HCT116 (cell line): Measurements from ENCODE around the gene ZNF625. TPM values are rescaled to one million over a fixed set of nuclear protein-coding genes. Genes with fewer than 3 reads are reported as not detected.

Experiments used
- ATAC-seq: fragments of 200-7000 bp; cut with Tn5 transposase; 2 replicates; pipeline ENCODE4 v1.9.1; 2020; ENCODE audit warnings: mild to moderate bottlenecking, moderate library complexity
- BruUV-seq: library from RNA; stranded (reverse); fragments of 400-500 nt; replicated peaks from 2 replicates; lab custom pipeline; 2021; lab: Mats Ljungman, UMichigan
- CTCF ChIA-PET: fragments of 300-600 bp; sonication (Branson Sonifier 250); formaldehyde crosslinking; loops from one replicate; lab custom pipeline; 2021; ENCODE audit warnings: antibody characterized with exemption; lab: Charles Lee
- POLR2A ChIA-PET: fragments of 300-600, 350-600 bp; sonication (Branson Sonifier 250); formaldehyde crosslinking; loops from one replicate; lab custom pipeline; 2021; ENCODE audit warnings: antibody characterized with exemption; lab: Charles Lee
- RAD21 ChIA-PET, 2 experiments: fragments of 300-600 bp; sonication (Branson Sonifier 250); formaldehyde crosslinking; loops; one replicate each; lab custom pipeline; 2023; ENCODE audit warnings: low total read pairs in 2 of 2; ENCODE audit not compliant: uncharacterized antibody in 2 of 2, unreplicated experiment in 2 of 2, low non-redundant PET in 1 of 2; lab: Charles Lee
- DNase-seq: peaks from one replicate; pipeline ENCODE4 v3.0.0-alpha.2; 2010; ENCODE audit warnings: low read depth, low spot score
- H2AFZ ChIP-seq: fragments of 200-600 bp; shearing (Covaris generic), sonication (generic); 2 replicates; pipeline ENCODE4 v1.6.1; 2017; ENCODE audit warnings: low read depth, mixed run types, mixed read lengths, antibody characterized with exemption, low read length; ENCODE audit not compliant: poor library complexity, severe bottlenecking
- H3K27ac ChIP-seq: 2 replicates; pipeline ENCODE4 v1.5.1; 2012; ENCODE audit warnings: low read depth, low read length
- H3K27me3 ChIP-seq: fragments of 200-600 bp; sonication (generic); 2 replicates; pipeline ENCODE4 v1.6.1; 2016; ENCODE audit warnings: mixed run types, low read length, mixed read lengths; ENCODE audit not compliant: insufficient read depth
- H3K36me3 ChIP-seq, 2 experiments: fragments of 200-500 bp in 1 of 2; fragments of 200-600 bp in 1 of 2; sonication (Bioruptor generic) in 1 of 2; sonication (generic) in 1 of 2; 2 replicates each; pipeline versions ENCODE4 v1.5.1 to v1.6.1; 2014 to 2016; ENCODE audit warnings: low read length in 2 of 2, inconsistent platforms in 1 of 2, mixed read lengths in 1 of 2, mixed run types in 1 of 2; ENCODE audit not compliant: insufficient read depth in 2 of 2, control insufficient read depth in 1 of 2
- H3K4me1 ChIP-seq, 2 experiments: fragments of 200-600 bp in 1 of 2; sonication (generic) in 1 of 2; 2 replicates each; pipeline versions ENCODE4 v1.5.1 to v1.6.1; 2012 to 2017; ENCODE audit warnings: low read length in 2 of 2, inconsistent platforms in 1 of 2, mild to moderate bottlenecking in 1 of 2, mixed read lengths in 1 of 2, mixed run types in 1 of 2, moderate library complexity in 1 of 2; ENCODE audit not compliant: insufficient read depth in 2 of 2, control insufficient read depth in 1 of 2
- H3K4me2 ChIP-seq: fragments of 200-600 bp; sonication (generic); 2 replicates; pipeline ENCODE4 v1.6.1; 2017; ENCODE audit warnings: mixed run types, low read length, mixed read lengths
- H3K4me3 ChIP-seq, 2 experiments: fragments of 200-600 bp in 1 of 2; sonication (generic) in 1 of 2; replicated peaks in 1 of 2; 2 replicates each; pipeline ENCODE4 v1.5.1; 2011 to 2016; ENCODE audit warnings: low read length in 2 of 2, control low read depth in 1 of 2, low read depth in 1 of 2, mild to moderate bottlenecking in 1 of 2, mixed read lengths in 1 of 2, mixed run types in 1 of 2
- H3K79me2 ChIP-seq: fragments of 200-600 bp; sonication (generic); 2 replicates; pipeline ENCODE4 v1.6.1; 2017; ENCODE audit warnings: mild to moderate bottlenecking, mixed run types, low read length, moderate library complexity, mixed read lengths; ENCODE audit not compliant: insufficient read depth
- H3K9ac ChIP-seq: fragments of 200-600 bp; sonication (generic); 2 replicates; pipeline ENCODE4 v1.6.1; 2016; ENCODE audit warnings: low read length, mixed read lengths
- H3K9me2 ChIP-seq: fragments of 200-600 bp; sonication (generic), shearing (Covaris generic); 2 replicates; pipeline ENCODE4 v1.6.1; 2017; ENCODE audit warnings: mixed run types, mild to moderate bottlenecking, moderate library complexity; ENCODE audit not compliant: insufficient read depth
- H3K9me3 ChIP-seq, 2 experiments: fragments of 200-500 bp in 1 of 2; fragments of 200-600 bp in 1 of 2; sonication (Bioruptor generic) in 1 of 2; sonication (generic) in 1 of 2; 2 replicates each; pipeline ENCODE4 v1.6.1; 2014 to 2017; ENCODE audit warnings: low read length in 2 of 2, mixed read lengths in 2 of 2, inconsistent platforms in 1 of 2, low read depth in 1 of 2, mild to moderate bottlenecking in 1 of 2, mixed run types in 1 of 2, moderate library complexity in 1 of 2; ENCODE audit not compliant: control insufficient read depth in 1 of 2, insufficient read depth in 1 of 2
- H4K20me1 ChIP-seq: fragments of 200-600 bp; sonication (generic), shearing (Covaris generic); 2 replicates; pipeline ENCODE4 v1.6.1; 2017; ENCODE audit warnings: mixed run types, mild to moderate bottlenecking, moderate library complexity; ENCODE audit not compliant: insufficient read depth
- CBX3 ChIP-seq: IDR thresholded peaks from 2 replicates; pipeline ENCODE4 v1.6.1; 2012; ENCODE audit warnings: low read depth
- EGR1 ChIP-seq: IDR thresholded peaks from 2 replicates; pipeline ENCODE4 v1.6.1; 2012; ENCODE audit warnings: low read depth
- ELF1 ChIP-seq: IDR thresholded peaks from 2 replicates; pipeline ENCODE4 v1.6.1; 2012; ENCODE audit warnings: low read depth, borderline replicate concordance
- EZH2phosphoT487 ChIP-seq: fragments of 200-600 bp; IDR thresholded peaks from 2 replicates; pipeline ENCODE4 v1.6.1; 2018; ENCODE audit warnings: antibody characterized with exemption, borderline replicate concordance
- FOSL1 ChIP-seq: IDR thresholded peaks from 2 replicates; pipeline ENCODE4 v1.6.1; 2012; ENCODE audit warnings: low read depth
- JUND ChIP-seq: IDR thresholded peaks from 2 replicates; pipeline ENCODE4 v1.6.1; 2012
- RAD21 ChIP-seq: IDR thresholded peaks from 2 replicates; pipeline ENCODE4 v1.6.1; 2012; ENCODE audit warnings: low read depth, mild to moderate bottlenecking
- SP1 ChIP-seq: IDR thresholded peaks from 2 replicates; pipeline ENCODE4 v1.6.1; 2012; ENCODE audit warnings: low read depth
- SRF ChIP-seq: IDR thresholded peaks from 2 replicates; pipeline ENCODE4 v1.6.1; 2012; ENCODE audit warnings: low read depth
- YY1 ChIP-seq: IDR thresholded peaks from 2 replicates; pipeline ENCODE4 v1.6.1; 2011; ENCODE audit warnings: low read length, low read depth, moderate library complexity, mild to moderate bottlenecking; ENCODE audit not compliant: insufficient replicate concordance; ENCODE audit errors: extremely low read depth
- ZFX ChIP-seq: fragments of 450-650 bp; IDR thresholded peaks from 2 replicates; pipeline ENCODE4 v1.6.1; 2017
- ZNF274 ChIP-seq: fragments of 200-500 bp; sonication (Bioruptor generic); IDR thresholded peaks from 2 replicates; pipeline ENCODE4 v1.6.1; 2014; ENCODE audit warnings: mild to moderate bottlenecking, low read depth, low read length, inconsistent platforms
- intact Hi-C: fragments of 100-400 bp; cut with micrococcal nuclease; formaldehyde crosslinking; loops from 2 replicates; pipeline ENCODE4 v1.10.0; 2022
- total RNA-seq: library from RNA; stranded (reverse); gene quantifications from one replicate; pipeline ENCODE4 v1.2.1, GENCODE V29; 2021; ENCODE audit not compliant: unreplicated experiment
- TF ChIP-seq, protein P1 (sequence below): IDR thresholded peaks from 2 replicates; pipeline ENCODE4 v1.6.1; 2012
- TF ChIP-seq, protein P2 (sequence below), 3 experiments: fragments of 200-600 bp in 1 of 3; sonication (generic) in 1 of 3; IDR thresholded peaks in 2 of 3; conservative IDR thresholded peaks in 1 of 3; 2 replicates each; pipeline ENCODE4 v1.5.1; 2012 to 2017; ENCODE audit warnings: low read depth in 2 of 3, low read length in 2 of 3, antibody characterized with exemption in 1 of 3, borderline replicate concordance in 1 of 3, control low read depth in 1 of 3, mild to moderate bottlenecking in 1 of 3, mixed read lengths in 1 of 3, mixed run types in 1 of 3, moderate library complexity in 1 of 3; ENCODE audit not compliant: insufficient read depth in 1 of 3

The ZNF625 gene
- total RNA-seq, 1 experiment from 2014 or later = not detected

DNA sequence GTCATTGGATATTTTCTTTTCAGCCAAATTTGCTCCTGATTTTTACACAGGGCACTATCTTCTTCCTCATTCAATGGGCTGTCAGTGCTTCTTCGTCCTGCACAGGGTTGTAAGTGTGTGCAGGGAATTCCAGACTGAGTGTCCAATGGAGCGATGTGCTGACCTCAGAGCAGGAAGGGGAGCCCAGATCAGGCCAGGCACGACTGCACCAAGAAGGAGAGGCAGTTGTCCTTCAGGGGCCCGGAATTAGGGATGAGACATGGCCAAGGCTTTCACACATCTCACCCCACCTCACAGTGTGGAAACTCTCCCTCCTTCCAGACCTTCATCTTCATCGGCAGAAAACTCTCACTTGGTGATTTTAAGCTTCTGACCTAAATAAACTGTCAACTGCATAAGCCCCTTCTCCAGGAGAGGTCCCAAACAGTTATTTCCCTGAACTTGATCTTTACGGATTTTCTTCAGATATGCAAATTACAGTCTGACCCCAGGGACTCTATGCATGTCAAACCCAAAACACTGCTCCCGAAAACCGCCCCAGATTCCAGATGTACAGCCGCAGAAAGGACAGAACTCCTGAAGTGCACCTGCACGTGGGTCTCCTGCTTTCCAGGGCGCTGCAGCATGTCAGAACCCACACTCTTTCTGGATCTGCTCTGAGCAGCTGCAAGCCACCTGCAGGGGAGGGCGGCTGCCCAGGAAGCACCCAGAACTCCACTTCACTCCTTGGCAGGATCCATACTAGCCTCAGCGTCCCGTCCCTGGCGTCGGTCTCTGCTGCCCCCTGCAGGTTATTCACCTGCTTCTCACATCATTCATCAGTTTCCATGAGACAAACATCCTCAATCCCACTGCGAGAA, 15.8 kb downstream of the ZNF625 start:
- no peak overlapping the region for H3K9ac ChIP-seq
- H4K20me1 ChIP-seq = no peaks in the 10 kb centered on the region
- no peak overlapping the region for H2AFZ ChIP-seq
- ATAC-seq = peak; percentile 85
- DNase-seq = peak; percentile 52
- H3K9me3 ChIP-seq = peaks cover 11 to 14% of the 10 kb centered on the region in 2 experiments; a peak in 2 of 4 replicates
- H3K4me3 ChIP-seq = peak overlapping the region; percentile 44 to 50
- peak overlapping the region; percentile 60 for H3K4me2 ChIP-seq
- ChIA-PET POLR2A (no interaction called here), CTCF (no interaction called here), RAD21 (interaction anchor here in 1 of 2 experiments (0.8 to 1.4 kb wide), 2 partner anchors 217 to 343 kb away, joined by 3 to 4 read pairs; no protein-coding TSS in a partner anchor)
- BruUV-seq = no TSS peak
- TF ChIP-seq SRF = no peak
- TF ChIP-seq EZH2phosphoT487 = no peak
- TF ChIP-seq SP1 = no peak
- TF ChIP-seq ELF1 = no peak
- peak; percentile 36; the same call in 1 of the 2 replicates for TF ChIP-seq CBX3
- no peak for TF ChIP-seq FOSL1
- TF ChIP-seq RAD21 = peak; percentile 85
- TF ChIP-seq, protein P1, sequence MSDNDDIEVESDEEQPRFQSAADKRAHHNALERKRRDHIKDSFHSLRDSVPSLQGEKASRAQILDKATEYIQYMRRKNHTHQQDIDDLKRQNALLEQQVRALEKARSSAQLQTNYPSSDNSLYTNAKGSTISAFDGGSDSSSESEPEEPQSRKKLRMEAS = no peak
- TF ChIP-seq, protein P2, sequence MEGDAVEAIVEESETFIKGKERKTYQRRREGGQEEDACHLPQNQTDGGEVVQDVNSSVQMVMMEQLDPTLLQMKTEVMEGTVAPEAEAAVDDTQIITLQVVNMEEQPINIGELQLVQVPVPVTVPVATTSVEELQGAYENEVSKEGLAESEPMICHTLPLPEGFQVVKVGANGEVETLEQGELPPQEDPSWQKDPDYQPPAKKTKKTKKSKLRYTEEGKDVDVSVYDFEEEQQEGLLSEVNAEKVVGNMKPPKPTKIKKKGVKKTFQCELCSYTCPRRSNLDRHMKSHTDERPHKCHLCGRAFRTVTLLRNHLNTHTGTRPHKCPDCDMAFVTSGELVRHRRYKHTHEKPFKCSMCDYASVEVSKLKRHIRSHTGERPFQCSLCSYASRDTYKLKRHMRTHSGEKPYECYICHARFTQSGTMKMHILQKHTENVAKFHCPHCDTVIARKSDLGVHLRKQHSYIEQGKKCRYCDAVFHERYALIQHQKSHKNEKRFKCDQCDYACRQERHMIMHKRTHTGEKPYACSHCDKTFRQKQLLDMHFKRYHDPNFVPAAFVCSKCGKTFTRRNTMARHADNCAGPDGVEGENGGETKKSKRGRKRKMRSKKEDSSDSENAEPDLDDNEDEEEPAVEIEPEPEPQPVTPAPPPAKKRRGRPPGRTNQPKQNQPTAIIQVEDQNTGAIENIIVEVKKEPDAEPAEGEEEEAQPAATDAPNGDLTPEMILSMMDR (IDR thresholded peaks at IDR 0.05 in 2 of 3, conservative IDR thresholded peaks at IDR 0.05 in 1 of 3; ENCODE audit: borderline replicate concordance in 1 of 3, insufficient read depth in 1 of 3, low read depth in 2 of 3, low read length in 2 of 3) = peak; percentile 68 to 71 (median 69); a peak in 5 of 6 replicates
- no peak for TF ChIP-seq ZFX
- no peak for TF ChIP-seq EGR1
- TF ChIP-seq JUND = no peak
- TF ChIP-seq ZNF274 = no peak
- TF ChIP-seq YY1 = no peak
- no peaks in the 10 kb centered on the region for H3K79me2 ChIP-seq
- no peaks in the 10 kb centered on the region for H3K36me3 ChIP-seq
- H3K27me3 ChIP-seq = no peaks in the 10 kb centered on the region
- intact Hi-C loops = loop anchor here (1.0 kb wide), 2 partner anchors 217 to 259 kb away; no protein-coding TSS in a partner anchor
- H3K27ac ChIP-seq = no peak overlapping the region
- no peaks in the 10 kb centered on the region for H3K4me1 ChIP-seq
- no peaks in the 10 kb centered on the region for H3K9me2 ChIP-seq
